Right ventricle myocardium superior (tissue), 1 donor: ENCODE results near the gene PPP1R8. TPM values are rescaled to one million over a fixed set of nuclear protein-coding genes. Genes with fewer than 3 reads are reported as not detected.
"Not testable (repeated sequence)": the region's sequence is repeated elsewhere in the genome, so short reads cannot be mapped to it uniquely, and the experiment has no call there.

ENCODE experiments used
- ATAC-seq: fragments of 200-7000 bp; cut with Tn5 transposase; one replicate; pipeline ENCODE4 v1.9.1; 2020; ENCODE audit warnings: mild to moderate bottlenecking; ENCODE audit not compliant: poor library complexity
- DNase-seq: peaks from one replicate; pipeline ENCODE4 v3.0.0-alpha.2; 2020
- intact Hi-C: fragments of 100-400 bp; cut with DNase I; formaldehyde crosslinking; loops from one replicate; pipeline ENCODE4 v1.11.2; 2022
- total RNA-seq: library from RNA; stranded (reverse); fragmentation: NEBNext Ultra II Directional; extraction: Animal tissue kit (Norgen Biotek cat#: 25700); gene quantifications from one replicate; pipeline ENCODE4 v1.2.1, GENCODE V29; 2021
- donor health status: DM: no; HTN: yes; CAD: no; lungs with severe emphysema.

PPP1R8 gene
- total RNA-seq, 1 donor from 2014 or later: 21.3 TPM

DNA sequence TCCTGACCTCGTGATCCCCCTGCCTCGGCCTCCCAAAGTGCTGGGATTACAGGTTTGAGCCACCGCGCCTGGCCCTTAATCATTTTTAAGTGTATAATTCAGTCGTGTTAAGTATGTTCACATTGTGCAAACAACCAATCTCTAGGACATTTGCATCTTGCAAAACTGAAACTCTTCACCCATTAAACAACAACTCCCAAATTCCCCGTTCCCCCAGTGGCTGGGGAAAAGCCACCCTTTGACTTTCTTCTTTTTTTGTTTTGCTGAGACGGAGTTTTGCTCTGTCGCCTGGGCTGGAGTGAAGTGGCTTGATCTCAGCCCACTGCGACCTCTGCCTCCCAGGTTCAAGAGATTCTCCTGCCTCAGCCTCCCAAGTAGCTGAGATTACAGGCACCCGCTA, 35.2 kb downstream of the PPP1R8 start:
- ATAC-seq (no peak), DNase-seq (no peak)
- intact Hi-C loops: loop anchor here (10.0 kb wide), 1 partner anchor 109 kb away; no protein-coding TSS in a partner anchor

DNA sequence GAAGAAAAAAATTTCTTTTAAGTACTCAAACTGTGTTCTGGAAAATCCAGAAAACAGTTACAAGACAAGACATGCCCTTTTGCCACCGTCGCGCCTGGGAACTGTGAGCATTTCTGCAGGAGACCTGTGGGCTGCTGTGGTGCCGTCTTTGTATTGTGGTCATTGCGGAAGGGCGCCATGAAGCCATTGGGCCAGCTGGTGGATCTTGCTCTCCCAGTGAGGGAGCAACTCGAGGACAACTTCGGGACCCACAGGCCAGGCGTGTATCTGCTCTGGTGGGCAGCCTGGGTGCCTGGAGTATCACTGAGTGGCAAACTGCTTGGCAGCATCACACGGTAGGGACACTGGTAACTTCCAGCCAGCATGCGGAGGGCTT, 38.0 kb downstream of the PPP1R8 start:
- ATAC-seq: no peak
- DNase-seq: no peak
- intact Hi-C loops: loop anchor here (10.0 kb wide), 1 partner anchor 106 kb away; no protein-coding TSS in a partner anchor

DNA sequence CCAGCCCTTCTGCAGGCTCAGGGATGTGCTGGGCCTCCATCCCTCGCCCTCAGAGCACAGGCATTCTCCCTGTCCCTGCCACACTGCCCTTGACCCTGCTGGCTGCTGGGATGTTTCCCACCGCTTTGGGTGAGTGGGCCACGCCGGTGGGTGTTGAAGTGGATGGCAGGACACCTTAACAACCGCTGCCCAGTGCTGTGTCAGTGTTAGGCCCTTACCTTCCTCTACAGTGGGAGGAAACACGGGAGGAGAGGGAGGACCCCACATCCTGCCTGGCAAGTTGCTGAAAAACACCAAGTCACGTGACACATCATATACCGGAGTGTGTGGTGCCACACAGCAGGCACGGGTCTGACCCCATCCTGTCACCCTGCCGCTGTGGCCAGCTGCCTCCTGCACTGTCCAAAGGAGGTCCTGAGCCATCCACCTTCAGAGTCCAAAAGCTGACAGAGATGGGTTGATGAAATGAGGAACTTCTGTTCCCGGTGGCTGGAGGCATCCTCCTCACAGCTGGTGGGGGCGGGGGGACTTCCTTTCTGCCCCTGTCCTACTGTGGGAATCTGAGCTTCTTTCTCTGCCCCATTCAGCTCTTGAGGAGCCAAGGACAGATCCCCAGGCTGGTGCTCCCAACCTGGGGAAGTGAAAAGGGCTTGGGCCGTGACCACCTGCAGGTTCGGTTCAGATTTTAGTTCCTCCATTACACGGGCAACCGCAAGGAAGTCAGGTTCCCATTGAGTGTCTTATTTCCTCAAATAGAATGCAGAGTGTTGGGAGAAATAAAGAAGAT, 38.5 kb downstream of the PPP1R8 start:
- DNase-seq (peak; percentile 56), ATAC-seq (peak; percentile 11)
- intact Hi-C loops: loop anchor here (10.0 kb wide), 1 partner anchor 106 kb away; no protein-coding TSS in a partner anchor

DNA sequence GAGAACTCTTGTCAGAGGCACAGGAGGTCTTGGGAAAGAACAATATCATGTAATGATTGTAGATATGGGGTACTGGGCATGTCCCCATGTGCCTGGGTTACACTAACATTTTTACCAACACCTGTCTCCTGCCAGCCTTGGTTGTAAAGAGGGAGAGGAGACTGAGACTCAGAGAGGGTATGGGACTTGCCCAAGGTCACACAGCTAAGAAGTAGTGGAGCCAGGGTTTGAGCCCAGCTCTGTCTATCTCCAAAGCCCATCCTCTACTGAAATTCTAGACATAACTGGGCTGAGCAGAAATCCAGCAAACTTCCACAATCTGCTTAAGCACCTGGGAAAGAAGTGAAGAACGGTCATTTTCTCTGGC, 39.1 kb downstream of the PPP1R8 start:
- intact Hi-C loops: loop anchor here (10.0 kb wide), 1 partner anchor 105 kb away; no protein-coding TSS in a partner anchor
- no peak for ATAC-seq
- no peak for DNase-seq

DNA sequence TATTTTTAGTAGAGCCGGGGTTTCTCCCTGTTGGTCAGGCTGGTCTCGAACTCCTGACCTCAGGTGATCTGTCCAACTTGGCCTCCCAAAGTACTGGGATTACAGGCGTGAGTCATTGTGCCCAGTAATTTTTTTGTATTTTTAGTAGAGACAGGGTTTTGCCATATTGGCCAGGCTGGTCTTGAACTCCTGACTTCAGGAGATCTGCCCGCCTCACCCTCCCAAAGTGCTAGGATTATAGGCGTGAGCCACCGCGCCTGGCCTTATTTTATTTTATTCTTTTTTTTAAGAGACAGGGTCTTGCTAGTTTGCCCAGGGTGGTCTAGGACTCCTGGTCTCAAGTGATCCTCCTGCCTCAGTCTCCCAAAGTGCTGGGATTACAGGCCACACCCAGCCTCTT, 40.5 kb downstream of the PPP1R8 start:
- intact Hi-C loops, DNase-seq, ATAC-seq: not testable (repeated sequence)

DNA sequence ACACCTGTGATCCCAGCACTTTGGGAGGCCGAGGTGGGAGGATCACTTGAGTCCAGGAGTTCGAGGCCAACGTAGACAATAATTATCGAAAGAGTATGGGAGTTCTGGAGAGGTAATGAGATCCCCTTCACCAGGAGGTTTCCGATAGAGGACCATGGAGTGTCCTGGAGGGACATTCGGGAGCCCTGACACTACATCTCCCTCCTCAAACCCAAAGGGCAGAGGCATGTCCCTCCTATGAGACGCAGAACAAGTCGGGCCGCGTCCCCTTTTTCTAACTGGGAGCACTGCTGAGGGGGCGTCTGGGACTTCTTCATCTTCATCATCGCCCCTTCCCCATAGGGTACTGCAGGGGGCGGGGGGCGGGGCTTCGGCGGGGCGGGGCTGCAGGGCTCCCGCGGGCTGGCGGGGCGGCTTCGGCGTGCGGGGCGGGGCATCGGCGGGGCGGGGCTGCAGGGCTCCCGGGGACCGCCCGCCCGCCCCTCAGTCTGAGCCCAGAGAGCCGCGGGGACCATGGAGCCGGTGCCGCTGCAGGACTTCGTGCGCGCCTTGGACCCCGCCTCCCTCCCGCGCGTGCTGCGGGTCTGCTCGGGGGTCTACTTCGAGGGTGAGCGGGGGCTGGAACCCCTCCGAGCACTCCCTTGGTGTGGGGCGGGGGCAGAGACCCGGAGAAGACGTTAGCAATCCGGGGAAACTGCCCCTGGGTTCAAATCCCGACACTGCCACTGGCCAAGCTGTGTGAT, 41.6 kb downstream of the PPP1R8 start, which contains the start of gene THEMIS2:
TSS of gene THEMIS2 (plus strand) at position 486 of the 743 bp plus-strand sequence. CDS start at position 514, 28 bp downstream.
- peak; percentile 91 for ATAC-seq
- intact Hi-C loops: no loop called here
- peak; percentile 85 for DNase-seq

DNA sequence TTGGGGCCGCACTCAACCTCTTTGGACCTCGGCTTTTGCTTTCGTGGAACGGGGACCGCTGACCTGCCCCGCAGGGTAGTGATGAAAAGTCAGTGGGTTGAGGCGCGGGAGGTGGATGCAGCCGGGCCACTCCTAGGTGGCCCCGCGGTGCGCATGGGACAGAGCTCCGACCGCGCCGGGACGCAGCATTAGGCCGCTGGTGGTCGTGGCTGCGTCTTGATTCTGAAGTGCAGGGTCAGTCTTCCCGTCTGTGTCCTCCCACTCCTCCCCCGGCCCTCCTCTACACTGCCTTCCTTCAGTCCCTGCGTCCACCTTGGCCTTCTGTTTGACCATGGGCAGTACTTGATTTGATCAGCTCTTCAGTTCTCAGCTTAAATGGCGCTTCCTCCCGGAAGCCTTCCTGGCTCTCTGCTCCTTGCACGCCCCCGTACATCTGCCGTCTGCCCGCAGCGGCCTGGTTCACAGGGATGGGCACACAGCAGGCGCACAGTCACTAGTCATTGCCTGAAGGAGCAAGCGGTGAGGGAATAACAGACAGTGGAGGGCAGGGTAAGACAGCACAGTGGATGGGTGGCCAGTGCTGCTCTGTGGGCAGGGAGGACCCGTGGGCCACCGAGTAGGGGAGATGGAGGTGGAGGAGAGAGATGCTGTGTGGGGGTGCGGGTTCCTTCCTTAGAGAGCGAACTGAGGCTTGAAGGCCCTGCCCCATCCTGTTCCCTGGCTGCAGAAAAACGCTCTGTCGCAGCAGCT, 42.4 kb downstream of the PPP1R8 start:
- DNase-seq (no peak), ATAC-seq (peak; percentile 38)
- intact Hi-C loops: no loop called here

DNA sequence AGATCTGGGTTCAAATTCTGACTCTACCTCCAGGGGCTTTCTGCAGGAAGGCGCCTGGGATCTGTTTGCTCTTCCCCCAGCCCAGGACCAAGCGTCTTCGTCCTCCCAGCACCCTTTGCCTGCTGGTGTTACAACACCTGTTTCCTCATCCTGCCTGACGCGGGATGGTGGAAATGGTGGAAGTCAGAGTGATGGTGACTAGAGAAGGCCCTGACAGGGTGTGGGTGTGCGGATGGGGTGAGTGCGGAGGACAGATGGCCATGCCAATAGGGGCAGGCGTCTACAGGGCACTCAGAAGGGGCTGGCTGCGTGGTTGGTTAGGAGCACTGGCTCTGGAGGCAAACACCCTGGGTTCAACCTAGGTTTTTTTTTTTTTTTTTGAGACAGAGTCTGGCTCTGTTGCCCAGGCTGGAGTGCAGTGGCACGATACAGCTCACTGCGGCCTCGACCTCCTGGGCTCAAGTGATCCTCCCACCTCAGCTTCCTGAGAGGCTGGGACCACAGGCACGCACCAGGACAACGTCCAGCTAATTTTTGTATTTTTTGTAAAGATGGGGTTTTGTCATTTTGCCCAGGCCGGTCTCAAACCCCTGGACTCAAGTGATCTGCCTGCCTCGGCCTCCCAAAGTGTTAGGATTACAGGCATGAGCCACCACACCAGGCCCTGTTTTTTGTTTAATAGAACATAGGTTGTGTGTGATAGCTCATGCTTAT, 43.2 kb downstream of the PPP1R8 start:
- peak; percentile 62 for DNase-seq
- intact Hi-C loops: no loop called here
- peak; percentile 21 for ATAC-seq

DNA sequence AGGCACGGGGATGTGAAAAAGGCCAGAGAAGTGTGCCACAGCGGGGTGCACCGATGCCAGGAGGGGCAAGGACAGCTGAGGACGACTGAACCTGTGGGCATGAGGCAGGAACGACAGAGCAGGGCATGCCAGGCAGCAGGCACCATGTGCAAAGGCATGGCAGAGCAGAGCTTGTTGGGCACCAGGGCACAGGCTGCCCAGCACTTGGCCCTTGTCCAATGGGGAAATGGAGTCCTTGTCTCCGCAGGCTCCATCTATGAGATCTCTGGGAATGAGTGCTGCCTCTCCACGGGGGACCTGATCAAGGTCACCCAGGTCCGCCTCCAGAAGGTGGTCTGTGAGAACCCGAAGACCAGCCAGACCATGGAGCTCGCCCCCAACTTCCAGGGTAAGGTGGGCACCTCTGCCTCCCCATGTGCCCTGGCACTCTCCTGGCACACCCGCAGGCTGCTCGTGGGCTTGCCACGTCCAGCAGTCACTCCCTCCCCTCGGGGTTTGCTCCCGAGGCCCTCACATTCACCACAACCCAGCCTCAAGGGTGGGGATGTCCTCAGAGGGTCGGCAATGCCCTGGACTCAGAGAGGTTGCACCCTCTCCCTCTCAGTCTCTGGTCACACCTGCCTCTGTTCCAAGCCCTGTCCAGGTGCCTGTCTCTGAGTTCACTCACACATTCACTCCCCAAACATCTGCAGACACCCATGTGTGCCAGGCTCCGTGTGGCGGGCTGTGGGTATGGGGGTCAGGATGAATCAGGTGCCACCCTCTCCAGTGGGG, 45.9 kb downstream of the PPP1R8 start:
- intact Hi-C loops: no loop called here
- ATAC-seq (no peak), DNase-seq (no peak)

DNA sequence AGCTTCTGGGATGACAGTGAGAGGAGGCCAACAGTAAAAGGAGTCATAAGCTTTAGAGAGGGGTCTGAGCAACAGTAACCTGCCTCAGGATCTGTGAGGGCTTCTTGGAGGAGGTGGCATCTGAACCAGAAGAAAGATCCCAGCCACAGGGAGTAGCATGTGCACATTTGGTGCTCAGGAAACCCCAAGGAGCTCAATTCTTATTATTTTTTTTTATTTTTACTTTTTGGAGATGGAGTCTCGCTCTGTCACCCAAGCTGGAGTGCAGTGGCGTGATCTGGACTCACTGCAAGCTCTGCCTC, 46.5 kb downstream of the PPP1R8 start:
- DNase-seq (no peak), ATAC-seq (no peak)
- intact Hi-C loops: no loop called here

DNA sequence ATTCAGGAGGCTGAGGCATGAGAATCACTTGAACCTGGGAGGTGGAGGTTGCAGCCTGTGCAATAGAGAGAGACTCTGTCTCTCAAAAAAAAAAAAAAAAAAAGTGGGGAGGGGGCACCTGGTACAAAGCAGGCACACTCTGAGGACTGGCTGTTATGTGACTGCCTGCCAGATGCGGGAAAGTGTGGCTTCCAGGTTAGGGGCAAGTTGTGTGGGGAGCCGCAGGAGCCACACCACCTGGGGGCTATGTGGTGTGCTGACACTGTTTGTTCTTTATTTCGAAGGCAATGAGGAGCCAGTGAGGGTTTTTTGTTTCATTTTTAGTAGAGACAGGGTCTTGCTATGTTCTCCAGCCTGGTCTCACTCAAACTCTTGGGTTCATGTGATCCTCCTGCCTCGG, 47.5 kb downstream of the PPP1R8 start:
- ATAC-seq: no peak
- intact Hi-C loops: no loop called here
- DNase-seq: no peak

DNA sequence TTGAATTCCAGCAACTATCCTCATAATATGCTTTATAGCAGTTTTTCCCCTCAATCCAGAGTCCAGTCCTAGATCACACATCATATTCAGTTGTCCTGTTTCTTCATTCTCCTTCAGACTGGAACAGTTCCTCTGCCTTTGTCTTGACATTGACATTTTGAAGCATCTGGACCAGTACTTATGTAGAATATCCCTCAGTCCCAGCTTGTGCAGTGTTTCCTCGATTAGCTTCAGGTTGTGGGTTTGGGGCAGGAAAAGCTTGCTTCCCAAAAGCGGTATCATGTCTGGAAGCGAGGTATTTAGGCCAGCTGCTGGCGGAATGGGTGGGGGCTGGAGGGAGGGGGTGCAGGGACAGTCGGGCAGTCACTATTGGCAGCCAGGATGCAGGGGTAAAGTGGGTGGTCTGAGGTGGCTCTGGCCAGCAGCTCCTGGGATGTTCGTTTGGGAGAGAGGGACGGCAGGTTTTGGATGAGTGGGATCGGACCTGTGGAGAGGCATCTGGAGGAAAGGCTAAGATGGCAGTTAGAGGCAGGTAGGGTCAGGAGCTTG, 48.3 kb downstream of the PPP1R8 start:
- no peak for ATAC-seq
- intact Hi-C loops: no loop called here
- no peak for DNase-seq

DNA sequence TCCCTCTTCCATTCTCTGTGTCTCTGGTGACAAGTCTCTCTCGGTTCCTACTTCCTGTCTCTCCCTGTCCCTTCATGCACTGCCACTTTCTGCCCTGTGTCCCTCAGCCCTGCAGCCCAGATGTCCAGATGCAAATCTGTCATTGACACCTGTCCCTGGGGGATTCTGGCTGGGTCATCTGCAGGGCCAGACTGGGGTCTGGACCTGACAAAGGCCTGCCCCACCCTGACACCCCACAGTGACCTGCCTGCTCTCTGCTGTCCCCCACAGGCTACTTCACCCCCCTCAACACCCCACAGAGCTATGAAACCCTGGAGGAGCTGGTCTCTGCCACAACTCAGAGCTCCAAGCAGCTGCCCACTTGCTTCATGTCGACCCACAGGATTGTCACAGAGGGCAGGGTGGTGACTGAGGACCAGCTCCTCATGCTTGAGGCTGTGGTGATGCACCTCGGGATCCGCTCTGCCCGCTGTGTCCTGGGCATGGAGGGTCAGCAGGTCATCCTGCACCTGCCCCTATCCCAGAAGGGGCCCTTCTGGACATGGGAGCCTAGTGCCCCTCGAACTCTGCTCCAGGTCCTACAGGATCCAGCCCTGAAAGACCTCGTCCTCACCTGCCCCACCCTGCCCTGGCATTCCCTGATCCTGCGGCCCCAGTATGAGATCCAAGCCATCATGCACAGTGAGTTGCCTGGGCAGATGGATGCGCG, 48.9 kb downstream of the PPP1R8 start:
- DNase-seq (peak; percentile 16), ATAC-seq (no peak)
- intact Hi-C loops: no loop called here

DNA sequence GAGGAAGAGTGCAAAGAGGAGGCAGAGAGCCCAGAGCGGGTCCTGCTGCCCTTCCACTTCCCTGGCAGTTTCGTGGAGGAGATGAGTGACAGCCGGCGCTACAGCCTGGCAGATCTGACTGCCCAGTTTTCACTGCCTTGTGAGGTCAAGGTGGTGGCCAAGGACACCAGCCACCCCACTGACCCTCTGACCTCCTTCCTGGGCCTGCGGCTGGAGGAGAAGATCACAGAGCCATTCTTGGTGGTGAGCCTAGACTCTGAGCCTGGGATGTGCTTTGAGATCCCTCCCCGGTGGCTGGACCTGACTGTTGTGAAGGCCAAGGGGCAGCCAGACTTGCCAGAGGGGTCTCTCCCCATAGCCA, 51.9 kb downstream of the PPP1R8 start:
- ATAC-seq: no peak
- intact Hi-C loops: no loop called here
- DNase-seq: peak; percentile 25

DNA sequence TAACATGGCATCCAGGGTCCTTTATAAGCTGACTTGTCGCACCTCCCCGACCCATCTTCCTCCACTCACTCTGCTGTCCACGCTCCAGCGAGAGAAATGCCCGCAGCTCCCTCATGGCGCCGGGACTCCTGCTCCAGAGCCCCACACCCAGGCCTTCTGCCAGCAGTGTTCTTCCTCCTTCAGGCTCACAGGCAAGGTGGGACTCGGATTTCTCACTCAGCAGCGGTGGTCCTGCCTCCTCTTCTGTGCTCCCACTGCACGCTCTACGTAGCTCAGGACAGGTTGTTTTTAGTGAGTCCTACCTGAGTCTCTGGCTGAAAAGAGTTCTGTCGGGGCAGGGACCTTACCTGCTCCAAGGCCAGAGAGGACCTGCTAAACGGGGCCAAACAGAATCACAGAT, 53.0 kb downstream of the PPP1R8 start:
- DNase-seq (peak; percentile 15), ATAC-seq (no peak)
- intact Hi-C loops: no loop called here

DNA sequence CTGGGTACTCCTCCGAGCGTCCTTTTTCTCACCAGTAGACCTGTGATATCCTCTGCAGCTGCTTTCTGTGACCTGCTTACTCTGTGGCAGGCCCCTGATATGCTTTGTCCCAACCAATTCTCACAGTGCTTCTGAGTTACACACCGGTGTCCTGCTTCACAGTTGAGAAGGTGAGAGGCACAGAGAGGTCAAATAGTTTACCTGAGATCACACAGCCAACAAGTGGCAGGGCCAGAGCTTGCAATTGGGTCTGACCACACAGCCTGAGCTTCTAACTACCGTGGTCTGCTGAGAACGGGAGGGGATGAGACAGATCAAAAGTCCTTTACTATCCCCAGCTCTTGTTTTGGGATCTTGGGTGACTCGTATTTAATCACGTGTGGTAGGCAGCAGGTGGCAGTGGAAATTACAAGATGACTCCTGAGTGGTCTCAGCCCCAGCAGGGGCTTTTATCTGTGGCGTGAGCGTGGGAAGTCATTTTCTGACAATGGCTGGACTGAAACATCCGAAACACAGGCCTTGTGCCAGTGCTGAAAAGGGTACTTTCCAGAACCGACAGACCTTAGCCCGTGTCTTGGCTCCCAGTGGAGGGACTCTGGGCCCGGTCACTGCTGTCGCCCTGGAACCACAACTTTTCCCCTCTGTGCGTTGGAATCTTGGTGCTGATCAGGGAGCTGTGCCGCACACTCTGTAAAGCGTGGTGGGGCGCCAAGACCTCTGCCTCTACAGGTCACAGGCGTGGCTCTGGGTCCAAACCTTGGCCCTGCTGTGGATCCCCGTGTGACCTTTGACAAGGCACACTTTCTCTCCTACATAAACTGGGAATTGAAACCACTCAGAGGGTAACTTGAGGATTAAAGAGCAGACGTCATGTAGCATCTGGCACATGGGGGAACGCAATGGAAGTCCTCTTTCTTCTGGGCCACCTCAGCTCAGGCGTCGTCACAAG, 53.7 kb downstream of the PPP1R8 start:
- ATAC-seq: no peak
- intact Hi-C loops: no loop called here
- DNase-seq: peak; percentile 38
